ENCODE results near the gene SLC22A23.

The SLC22A23 gene

GRCh38 chr6:3350252-3350796 lies 106.5 kb downstream of the SLC22A23 start:
- Histone ChIP-seq H3K4me3 (no peak overlapping the region), H3K27ac (no peak overlapping the region), H3K36me3 (no peaks in the 10 kb centered on the region), H3K4me1 (peaks cover 0 to 6% (median 1%) of the 10 kb centered on the region in 4 donors), H3K27me3 (no peaks in the 10 kb centered on the region), H3K9me3 (no peaks in the 10 kb centered on the region)
- DNase-seq = no peak
- no peak for TF ChIP-seq CTCF (IDR thresholded peaks at IDR 0.05)
- intact Hi-C loops (cut with DNase I; ENCODE audit: low total_unique reads) = loop anchor here (10.0 kb wide), 1 partner anchor 384 kb away; no protein-coding TSS in a partner anchor

DNA sequence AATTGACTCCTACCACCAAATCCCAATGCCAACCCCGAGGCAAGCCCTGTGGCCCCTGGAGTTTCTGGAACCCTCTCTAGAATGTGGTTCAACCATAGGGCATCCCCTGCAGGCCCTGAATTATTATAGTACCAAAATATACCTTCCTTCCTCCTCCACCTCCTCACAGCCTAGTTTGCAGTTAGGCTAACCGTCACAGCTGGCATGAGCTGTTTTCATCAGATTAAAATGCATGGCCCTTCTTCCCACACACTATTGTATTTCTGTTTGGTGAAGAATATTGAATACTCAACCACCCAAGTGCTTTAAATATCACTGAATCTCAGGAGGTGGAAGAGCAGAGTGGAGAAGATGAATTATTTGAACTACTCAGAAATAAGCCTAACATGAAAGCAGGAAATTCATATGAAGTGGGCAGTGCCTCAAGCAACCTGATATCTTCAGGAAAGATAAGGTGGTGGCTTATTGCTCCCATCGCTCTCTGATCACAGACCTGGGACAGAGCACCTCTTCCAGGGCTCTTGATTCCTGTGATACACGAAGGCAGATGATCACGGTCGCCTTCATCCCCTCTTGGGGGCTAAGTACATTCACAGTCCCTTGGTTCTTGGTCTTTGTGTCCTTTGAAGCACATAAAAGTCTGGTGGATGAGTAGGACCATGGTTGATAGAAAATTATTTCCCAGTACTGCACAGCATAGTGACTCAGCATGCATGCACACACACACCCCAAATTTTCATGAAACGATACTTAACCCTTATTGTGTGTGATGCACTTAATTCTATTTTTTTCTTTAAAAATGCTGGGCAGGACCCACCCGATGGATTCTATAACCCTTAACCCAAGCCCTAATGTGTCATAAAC lies 107.2 kb downstream of the SLC22A23 start:
- TF ChIP-seq CTCF (IDR thresholded peaks at IDR 0.05) = no peak
- no peak overlapping the region for H3K27ac ChIP-seq
- no peaks in the 10 kb centered on the region for H3K36me3 ChIP-seq
- H3K4me1 ChIP-seq = no peaks in the 10 kb centered on the region
- H3K9me3 ChIP-seq = no peaks in the 10 kb centered on the region
- H3K27me3 ChIP-seq = no peaks in the 10 kb centered on the region
- DNase-seq = no peak
- intact Hi-C loops (cut with DNase I; ENCODE audit: low total_unique reads) = loop anchor here (10.0 kb wide), 1 partner anchor 385 kb away; no protein-coding TSS in a partner anchor
- no peak overlapping the region for H3K4me3 ChIP-seq

DNA sequence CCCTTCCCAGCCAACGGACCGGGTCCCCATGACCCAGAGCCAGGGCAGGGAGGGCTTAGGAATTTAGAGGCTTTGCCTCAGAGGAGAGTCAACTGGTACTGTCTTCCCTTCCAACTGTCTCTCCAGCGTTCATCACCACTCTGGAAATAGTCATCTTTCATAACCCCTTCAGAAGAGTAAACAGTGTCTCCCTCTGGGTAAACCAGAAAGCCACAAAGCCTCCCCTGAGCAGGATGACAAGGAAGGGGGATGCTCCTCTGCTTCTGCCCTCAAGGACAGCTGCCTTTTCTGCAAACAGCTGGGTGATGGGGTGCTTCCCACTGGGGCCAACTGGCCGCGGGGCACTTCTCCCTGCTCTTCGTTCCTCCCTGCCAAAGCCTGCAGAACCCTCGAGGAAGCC lies 108.0 kb downstream of the SLC22A23 start:
- H3K9me3 ChIP-seq = no peaks in the 10 kb centered on the region
- no peak overlapping the region for H3K4me3 ChIP-seq
- no peaks in the 10 kb centered on the region for H3K36me3 ChIP-seq
- no peaks in the 10 kb centered on the region for H3K27me3 ChIP-seq
- no peak overlapping the region for H3K27ac ChIP-seq
- DNase-seq = no peak
- no peaks in the 10 kb centered on the region for H3K4me1 ChIP-seq
- intact Hi-C loops (cut with DNase I; ENCODE audit: low total_unique reads) = no loop called here
- no peak for TF ChIP-seq CTCF (IDR thresholded peaks at IDR 0.05)

- no peak for TF ChIP-seq CTCF (IDR thresholded peaks at IDR 0.05)
- Histone ChIP-seq H3K4me3 (no peak overlapping the region), H3K36me3 (no peaks in the 10 kb centered on the region), H3K9me3 (no peaks in the 10 kb centered on the region), H3K27ac (no peak overlapping the region), H3K27me3 (no peaks in the 10 kb centered on the region), H3K4me1 (no peaks in the 10 kb centered on the region)
- DNase-seq = no peak
- intact Hi-C loops (cut with DNase I; ENCODE audit: low total_unique reads) = no loop called here
Measured at GRCh38 chr6:3347826-3348225, 109.0 kb downstream of the SLC22A23 start.

GRCh38 chr6:3347247-3347646 lies 109.6 kb downstream of the SLC22A23 start:
- Histone ChIP-seq H3K27me3 (no peaks in the 10 kb centered on the region), H3K4me1 (no peaks in the 10 kb centered on the region), H3K4me3 (no peak overlapping the region), H3K9me3 (no peaks in the 10 kb centered on the region), H3K36me3 (no peaks in the 10 kb centered on the region), H3K27ac (no peak overlapping the region)
- intact Hi-C loops (cut with DNase I; ENCODE audit: low total_unique reads) = no loop called here
- no peak for DNase-seq
- TF ChIP-seq CTCF (IDR thresholded peaks at IDR 0.05) = no peak

Data from tibial artery (tissue), 4 donors.